Stimulated activated CD4-positive, alpha-beta T cell treated with anti-CD3 and anti-CD28 coated beads, Interleukin-4, amount 100 ng/mL, for 48 hours (primary cell): ENCODE results near the gene ADORA1.

Source experiments
- DNase-seq, 2 donors: peaks; one replicate each; pipeline ENCODE4 v3.0.0-alpha.2; 2020; ENCODE audit warnings: low read depth in 2 of 2

ADORA1 gene

DNA sequence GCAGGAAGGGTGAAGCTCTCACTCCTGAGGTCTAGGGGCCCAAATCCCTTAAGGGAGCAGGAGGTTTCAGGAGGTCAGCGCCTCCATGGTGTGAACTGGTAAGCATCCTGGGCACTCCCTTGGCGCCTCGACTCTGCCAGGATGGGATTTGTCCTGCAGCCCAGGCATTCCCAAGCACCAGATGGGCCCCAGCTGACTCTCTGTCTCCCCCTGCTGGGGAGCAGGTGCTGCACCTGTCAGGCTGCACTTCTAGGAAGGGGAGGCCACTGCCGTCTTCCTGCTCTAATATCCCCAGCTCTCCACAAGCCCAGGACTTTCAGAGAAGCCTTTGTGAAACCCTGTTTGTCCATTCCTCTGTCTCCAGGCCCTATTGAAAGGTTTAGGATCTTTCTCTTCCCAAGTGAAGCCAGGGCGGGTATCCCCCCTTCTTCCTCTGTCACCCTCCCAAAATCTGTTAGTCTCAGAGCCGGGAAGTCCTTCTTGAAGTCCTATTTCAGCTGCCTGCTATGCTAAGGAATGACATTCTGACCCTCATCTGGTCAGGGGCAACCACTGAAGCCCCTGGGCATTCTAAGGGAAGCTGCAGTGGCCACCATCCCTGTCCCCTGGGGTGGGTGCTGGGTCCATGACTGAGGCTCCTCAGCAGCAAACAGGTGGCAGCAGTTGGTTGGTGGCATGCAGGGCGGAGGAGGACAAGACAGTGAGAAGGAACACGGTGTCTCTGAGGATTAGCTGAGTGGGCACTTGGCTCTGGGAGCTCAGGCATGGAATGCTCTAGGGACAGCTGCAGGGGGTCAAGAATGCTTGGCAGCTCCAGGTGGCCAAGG is 44.9 kb downstream of the ADORA1 start:
- DNase-seq = peak; percentile 37 to 50

DNA sequence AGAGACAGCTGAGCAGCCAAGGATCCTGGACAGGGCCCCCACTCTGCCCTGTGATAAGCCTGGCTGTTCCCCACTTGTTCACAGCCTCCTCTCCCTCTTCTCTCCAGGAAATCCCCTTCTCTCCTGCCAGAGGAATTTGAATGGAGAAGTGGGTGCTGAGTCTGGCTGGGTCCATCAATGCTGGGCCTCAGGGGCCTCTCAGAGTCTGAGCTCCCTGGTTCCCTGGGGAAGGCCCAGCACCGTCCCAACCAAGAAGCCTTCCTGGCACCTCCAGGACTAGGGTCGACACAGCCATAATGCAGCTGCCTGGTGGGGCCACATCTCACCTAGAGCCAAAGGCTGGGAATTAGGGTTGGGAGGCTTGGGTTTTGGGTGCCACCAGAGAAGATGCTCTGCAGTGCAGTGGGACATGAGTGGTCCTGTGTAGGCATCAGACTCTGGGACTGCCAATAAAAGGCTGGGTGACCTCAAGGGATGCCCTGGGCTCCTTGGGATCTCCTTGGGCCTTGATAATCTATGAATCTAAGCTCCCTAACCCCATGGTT is 45.6 kb downstream of the ADORA1 start:
- no peak for DNase-seq

DNA sequence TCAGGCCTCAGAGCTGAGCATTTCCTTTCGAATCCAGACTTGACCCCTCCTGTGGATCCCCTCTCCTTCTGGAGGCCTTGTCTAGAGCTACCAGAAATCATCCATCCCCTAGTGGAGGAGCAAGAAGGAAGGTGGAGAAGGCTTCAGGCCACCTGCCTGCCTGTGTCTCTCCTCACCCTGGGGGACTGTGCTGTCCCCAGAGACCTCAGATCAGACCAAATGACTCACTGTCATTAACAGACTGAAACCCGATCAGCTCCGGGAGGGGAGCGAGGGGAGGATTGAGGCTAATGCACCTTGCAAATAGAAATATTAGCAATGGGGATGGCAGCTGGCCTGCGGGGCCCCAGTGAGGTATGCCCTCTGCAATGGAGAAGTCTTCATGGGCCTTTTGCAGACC is 46.0 kb downstream of the ADORA1 start:
- no peak for DNase-seq

DNA sequence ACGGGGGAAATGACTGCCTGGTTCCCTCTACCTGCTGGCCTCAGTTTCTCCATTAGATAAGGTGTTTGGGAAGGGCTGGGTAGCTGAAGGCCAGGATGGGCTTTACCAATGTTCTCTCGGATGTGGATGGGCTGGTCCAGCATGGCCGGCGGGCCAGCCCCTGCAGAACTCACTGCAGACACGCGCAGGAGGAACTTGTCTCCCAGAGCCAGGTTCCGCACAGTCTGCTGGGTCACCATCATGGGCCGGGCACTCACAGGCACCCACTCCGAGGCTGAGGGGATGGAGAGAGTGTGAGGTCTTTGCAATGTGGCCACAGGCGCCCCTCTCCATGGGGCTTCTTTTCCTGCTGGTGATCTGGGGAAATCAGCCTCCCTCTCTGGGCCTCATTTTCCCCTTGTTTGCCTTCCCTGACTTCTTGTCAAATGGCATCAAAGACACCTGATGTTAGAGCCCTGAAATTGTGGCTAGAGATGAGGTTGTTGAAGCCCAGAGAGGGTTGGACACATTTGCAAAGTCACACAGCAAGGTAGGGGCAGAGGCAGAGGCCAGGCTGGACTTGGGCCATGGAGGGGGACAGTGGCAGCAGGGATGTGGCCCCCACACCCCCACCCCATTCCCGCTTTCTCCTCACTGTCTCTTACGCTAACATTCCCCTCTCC is 46.9 kb downstream of the ADORA1 start:
- no peak for DNase-seq

DNA sequence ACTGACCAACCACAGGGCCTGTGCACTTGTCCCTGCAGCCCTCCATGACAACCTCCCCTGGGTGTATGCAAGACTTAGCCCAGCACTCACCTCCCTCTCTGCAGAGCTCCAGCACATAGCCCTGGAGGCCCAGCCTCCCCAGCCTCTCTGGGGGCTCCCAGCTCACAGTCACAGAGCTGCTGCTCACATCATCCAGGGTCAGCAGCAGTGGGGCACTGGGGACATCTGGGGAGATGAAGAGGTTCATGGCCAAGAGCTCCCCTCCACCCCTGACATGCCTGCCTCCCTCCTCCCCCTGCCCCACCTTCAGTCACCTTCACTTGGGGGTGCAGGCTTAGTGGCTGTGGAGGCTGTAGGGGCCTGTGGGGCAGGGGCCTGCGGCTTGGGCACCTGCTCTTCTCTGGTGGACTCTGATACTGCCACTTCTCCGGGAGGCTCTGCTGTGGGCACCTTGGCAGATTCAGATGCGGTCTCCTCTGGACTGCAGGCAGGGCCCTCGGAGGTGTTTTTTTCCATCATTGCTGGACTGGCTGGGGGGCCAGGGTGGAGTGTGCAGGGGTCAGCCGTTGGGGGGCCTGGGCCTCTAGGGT is 47.8 kb downstream of the ADORA1 start, which contains the start of gene MYBPH:
MYBPH (minus strand) TSS at position 590 of the 590 bp plus-strand sequence; CDS start at position 519, 71 bp downstream.
- no peak for DNase-seq

DNA sequence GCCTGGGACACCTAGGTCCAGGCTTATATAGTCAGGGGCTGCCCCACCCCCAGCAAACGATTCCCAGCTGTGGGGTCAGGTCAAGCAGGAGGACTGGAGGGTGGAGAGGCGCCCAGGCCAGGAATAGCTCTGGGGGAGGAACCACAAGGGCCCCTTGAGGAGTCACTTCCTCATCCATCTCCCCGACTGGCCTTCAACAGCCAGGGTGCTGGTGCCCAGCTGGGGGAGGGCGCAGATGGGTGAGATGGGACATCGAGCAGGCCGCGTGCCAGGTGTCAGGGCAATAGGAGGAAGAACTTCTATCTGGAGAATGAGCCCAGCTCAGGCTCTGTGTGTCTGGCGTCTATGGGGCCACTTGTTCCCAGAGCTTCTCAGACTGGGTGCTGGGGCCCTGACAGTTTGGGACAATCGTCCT is 48.3 kb downstream of the ADORA1 start:
- no peak for DNase-seq

DNA sequence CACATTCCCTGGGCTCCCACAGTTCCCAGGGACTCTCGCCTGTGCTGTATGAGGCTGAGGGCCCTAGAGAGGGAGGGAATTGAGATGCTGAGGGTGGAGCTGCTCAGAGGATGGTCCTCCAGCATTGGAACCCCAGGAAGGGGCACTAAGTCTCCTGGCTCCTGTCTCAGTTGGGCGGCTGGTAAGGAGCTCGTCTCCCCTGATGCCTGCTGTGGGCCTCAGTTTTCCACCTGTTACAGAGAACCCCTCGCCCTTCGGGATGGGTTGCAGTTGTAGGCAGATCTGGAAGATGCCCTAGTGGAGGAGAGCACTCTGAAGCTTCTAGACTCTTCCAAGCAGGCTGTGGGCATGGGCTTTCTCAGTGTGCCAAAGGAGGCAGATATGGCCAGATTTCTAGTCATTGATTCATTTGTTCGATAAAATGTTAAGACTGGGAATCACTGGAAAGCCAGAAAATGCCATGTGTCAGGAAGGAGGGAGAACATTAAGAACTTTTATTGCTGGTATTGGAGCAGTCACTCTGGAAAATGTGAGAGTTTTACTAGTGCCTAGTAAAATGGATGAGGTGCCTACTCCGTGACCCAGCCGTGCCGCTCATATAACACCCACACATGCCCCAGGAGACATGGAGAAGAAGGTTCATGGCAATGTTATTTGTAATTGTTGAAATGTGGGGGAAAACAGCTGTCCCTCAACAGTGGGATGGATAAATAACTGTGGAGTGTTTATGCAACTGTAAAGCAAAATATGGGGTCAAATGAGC is 48.9 kb downstream of the ADORA1 start:
- DNase-seq = no peak

DNA sequence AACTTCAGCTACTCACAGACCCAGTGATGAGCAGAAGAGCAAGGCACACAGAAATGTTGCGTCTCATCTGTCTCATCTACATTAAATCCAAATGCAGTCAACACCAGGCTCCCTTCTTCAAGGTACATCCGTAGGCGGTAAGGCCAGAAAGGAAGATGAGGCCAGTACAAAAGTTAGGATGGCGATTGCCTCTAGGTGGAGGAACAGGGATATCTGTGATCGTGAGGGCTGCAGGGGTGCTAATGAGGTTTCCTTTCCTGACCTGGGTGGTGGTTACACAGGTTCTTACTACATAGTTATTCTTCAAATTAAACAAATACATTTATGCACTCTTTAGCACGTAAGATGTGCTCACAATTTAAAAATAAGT is 49.5 kb downstream of the ADORA1 start:
- DNase-seq = no peak

DNA sequence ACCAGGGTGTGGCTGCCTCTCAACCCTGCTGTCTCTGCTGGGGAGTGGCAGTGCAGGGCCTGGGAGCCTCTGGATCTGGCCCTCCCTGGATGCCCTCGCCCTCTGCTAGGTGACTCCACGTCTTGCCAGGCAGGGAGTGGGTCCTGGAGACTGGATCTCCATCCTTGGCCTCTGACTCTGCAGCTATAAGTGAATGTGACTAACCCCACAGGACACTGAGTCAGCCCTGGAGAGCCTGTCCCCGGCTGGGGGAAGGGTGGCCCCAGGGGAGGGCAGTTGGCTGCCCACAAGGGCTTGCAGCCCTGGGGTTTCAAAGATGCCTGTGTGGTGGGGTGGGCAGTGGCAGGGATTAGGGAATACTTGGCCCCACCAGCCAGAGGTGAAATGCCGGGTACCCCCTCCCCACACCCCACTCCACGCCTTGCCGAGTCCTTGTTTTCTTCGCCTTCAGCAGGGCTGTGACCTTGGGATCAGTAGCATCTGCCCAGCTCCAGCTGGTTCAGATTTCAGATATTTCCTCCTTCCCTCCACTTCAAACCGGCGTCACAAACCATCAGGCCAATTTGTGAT is 50.0 kb downstream of the ADORA1 start:
- no peak for DNase-seq

DNA sequence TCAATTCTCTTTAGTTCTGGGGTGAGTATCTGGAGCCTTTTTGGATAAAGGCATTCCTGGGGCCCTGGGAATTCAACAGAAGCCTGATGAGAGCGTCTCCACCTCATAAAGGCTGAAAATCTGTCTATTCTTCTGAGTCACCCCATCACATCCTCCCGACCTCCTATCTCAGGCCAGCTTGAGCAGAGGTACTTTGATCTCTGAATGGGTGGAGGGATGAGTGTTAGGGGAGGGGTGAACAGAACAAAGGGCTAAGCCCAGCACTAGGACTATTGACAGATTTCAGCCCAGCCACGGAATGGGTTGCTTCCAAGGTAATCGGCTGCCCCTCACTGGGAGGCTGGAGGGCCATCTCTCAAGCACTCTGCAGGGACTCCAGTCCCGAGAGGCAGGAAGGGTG is 50.6 kb downstream of the ADORA1 start:
- no peak for DNase-seq

DNA sequence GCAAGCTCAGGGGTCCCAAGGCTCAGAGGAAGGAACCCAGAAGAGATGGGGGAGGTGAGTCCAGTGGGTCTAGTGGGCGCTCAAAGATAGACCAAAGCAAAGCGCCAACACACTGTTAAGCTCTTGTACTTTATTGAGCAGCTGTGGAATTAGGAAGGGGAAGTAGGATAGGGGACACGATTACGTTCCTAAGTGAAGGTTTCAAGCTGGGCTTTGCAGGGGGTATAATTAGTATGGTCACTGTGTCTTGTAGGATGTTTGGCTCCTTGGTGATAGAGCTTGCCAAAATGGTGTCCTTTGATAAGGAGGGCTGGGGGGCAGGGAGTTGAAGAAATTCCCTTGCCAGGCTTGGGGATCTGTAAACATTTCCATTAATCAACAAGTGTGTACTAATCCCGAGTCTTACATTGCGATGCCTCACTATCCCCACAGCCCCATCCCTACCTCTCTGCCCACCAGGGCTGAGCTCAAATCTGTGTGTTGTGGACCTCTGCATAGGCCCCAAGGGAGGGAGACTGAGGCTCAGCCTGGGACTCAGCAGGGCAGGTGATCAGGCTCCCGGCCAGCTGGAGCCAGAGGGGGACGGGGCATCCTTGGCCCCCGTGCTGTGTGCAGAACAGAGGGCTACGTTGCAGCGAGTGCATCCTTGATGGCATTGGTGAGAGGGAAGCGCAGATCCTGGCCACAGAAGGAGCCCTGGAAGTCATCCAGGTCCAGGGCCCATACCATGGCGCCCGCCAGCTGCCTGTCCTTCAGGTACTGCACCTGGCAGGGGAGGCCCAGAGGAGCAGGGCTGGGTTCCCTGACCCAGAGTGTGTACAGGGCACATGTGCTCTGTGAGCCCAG is 51.5 kb downstream of the ADORA1 start:
- DNase-seq = no peak

DNA sequence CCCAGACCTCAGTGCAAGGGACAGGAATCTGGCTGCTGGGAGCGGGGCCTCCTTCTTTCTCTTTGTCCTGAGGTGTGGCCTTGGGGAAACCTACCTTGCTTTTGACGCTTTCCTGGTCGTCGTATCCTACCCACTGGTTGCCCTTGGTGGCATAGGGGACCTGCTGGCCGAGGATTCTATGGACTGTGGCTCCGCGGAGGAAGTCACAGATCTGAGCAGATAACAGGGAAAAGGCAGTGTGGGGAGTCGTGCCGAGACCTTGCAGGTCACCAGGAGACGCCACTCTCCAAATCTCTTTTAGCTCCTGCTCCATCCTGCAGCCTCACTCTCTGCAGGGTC is 52.1 kb downstream of the ADORA1 start:
- DNase-seq = no peak

DNA sequence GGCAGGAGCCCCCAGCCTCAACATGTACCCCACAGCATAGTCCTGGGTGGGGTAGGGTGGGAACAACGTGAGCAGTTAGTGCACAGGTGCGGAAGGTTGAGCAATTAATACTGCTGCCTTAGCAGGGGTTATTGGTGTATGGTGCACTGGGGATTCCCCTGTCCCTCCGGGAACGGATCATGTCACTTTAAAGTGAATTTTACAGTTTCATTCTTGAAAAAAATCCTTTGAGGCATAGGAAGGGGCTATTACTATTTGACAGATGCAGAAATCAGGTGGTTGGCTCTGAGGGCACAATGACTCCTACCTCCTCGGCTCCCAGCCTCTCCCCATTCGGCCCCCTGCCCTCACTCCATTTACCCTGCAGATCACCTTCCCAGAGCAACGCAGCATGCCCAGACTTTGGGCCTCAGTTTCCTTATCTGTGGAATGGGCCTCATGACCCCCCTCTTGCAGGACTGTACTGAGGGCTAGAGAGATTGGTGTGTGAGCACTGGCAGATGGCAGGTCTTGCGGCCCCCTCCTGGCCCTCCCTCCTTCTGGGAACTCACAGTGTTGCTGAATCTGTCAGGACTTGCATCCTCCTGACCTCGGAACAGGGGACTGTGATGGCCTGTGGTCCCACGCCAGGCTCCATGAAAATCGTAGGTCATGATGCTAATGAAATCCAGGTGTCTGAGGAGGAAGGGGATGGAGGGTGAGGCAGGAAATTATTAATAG is 53.2 kb downstream of the ADORA1 start:
- DNase-seq = no peak

DNA sequence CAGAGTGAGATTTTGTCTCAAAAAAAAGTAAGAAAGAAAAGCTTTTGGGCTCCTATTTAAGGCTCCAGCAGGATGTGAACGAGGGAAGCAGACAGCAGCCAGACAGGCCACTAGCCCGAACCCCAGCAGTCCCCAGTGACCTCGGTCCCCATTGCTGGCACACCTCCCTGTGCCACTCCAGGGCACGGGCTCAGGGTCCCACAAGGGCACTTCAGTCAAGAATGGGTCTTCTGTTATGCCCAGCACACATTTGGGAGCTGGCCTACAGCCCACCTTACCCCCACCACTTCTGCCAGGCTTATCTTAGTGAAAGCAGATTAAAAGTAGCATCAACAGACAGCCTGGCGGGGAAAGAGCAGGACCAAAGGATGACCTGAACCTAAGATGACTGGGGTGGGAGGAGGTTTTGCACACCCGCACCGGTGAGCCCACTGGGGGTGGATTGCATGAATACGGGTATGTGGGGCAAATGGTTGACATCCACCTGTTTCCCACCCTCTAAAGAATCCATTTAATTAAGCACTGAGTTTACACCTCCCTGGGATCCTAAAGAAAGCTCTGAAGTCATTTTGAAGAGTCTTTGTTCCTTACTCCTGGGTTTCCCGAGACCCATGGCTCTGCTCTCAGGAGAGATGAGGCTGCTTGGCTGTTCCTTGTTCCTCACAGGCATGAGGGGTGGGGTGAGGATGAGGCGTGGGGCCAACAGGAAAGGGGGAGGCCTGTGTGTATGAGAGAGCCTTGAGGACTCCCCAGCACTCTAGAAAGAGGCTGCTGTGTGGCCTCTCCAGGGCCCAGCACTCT is 54.3 kb downstream of the ADORA1 start:
- DNase-seq = no peak

DNA sequence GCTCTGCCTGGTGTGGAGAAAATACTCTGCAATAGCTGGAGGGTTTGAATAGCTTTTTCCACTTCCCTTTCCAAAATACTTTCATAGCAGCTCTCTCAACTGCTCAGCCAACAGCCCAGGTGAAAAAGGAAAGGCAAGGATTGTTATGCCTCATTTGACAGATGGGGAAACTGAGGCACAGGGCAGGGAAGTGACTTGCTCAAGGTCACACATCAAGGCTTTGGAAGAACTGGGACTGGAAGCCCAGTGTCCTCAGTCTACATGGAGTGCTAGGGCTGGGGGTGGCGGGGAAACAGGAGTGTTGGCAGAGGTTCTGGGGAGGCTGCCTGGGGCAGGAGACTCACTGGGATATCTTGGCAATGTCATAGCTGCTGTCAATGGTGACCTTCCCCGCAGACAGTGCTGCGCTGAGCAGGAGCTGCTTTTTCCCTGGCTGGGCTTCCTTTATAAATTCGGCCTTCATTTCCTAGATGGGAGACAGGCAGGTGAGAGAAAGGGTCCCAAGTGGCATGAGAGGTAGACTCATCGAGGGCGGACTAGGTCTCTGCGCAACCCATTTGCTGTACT is 54.9 kb downstream of the ADORA1 start:
- no peak for DNase-seq

DNA sequence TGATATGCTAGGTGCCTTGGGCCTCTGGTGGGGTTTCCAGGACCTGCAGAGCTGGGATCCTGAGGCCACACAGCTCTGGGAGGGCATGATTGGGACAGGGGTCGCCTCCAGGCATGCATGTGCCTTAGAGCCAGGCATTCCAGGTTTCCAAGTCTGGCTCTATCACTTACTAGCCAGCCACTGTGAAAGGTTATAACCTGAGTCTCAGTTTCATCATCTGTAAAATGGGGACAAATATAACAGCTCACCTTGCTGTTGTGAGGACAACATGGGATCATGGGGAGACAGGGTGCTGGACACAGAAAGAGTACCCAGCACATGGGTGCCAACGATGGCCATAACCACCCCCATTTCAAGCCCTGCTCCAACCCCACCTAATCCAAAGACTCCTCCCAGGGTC is 56.3 kb downstream of the ADORA1 start:
- DNase-seq = no peak

DNA sequence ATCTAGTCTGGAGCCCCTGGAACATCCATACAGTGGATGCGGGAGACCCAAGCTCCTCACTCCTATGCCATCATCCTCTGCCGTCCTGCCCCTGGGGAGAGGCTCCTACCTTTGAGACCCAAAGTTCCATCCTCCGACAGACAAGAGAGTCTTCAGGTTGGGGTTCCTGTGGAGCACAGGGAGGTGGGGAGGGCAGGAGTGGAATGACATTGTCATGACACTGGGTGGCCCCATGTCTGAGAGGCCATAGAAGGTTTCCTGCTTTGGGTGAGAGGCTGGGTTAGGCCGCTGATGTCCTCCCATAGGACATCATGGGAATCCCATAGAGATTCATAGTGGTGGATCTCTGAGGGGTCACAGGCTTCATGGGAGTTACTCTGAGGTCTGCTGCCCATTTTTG is 56.9 kb downstream of the ADORA1 start:
- DNase-seq = no peak

DNA sequence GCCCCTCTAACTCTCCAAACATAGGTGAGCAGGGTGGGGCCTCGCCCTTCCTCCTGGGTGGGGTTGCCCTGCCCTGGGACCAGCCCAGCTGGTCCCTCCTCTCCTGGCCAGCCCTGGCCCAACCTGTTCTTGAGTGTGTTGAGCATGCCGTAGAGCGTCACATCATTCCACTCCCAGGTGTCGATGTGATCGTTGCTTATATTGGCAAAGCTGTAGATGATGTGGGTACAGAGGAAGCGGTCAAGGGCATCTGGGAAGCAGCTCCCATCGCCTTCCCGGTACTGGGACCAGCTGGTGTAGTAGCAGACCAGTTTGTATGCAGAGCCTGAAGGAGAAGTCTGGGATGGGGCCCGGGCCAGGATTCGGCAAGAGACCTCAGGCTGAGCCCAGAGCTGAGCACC is 57.5 kb downstream of the ADORA1 start:
- DNase-seq = no peak

DNA sequence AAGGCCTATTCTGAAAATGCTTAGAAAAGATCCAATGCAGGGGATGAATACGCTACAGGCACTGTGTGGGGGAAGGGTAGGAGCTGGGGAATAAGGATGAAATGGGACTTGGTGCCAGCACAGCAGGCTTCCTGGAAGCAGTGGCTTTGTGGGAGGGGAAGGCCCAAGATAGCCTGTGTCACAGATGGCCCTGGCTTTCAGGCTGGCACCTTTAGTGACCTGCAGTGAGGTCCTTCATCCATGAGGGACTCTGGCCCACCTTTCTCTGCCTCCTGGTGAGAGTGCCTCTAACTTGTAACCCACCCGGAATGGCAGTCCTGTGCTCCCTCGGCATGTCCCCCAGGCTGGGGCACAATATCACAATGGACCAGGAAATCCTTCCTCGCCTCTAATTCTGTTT is 58.1 kb downstream of the ADORA1 start:
- DNase-seq = no peak
